Lung (tissue), 12 donors: ENCODE results near the gene FGD1. TPM values are rescaled to one million over a fixed set of nuclear protein-coding genes. Genes with fewer than 3 reads are reported as not detected.

Experiments
- ATAC-seq: fragments of 200-7000 bp; cut with Tn5 transposase; one replicate; pipeline ENCODE4 v1.9.1; 2020; ENCODE audit warnings: moderate number of reproducible peaks; ENCODE audit not compliant: insufficient read depth, low FRiP score
- DNase-seq, 3 donors: peaks; one replicate each; pipeline ENCODE4 v3.0.0-alpha.2; 2013 to 2017
- H3K27ac ChIP-seq, 2 donors: one replicate each; pipeline ENCODE4 v1.5.1; 2013; ENCODE audit warnings: mild to moderate bottlenecking in 2 of 2, moderate library complexity in 2 of 2, control low read depth in 1 of 2, inconsistent platforms in 1 of 2, low read depth in 1 of 2, low read length in 1 of 2
- H3K27me3 ChIP-seq, 3 donors: one replicate each; pipeline ENCODE4 v1.5.1; 2013; ENCODE audit warnings: low read length in 2 of 3; ENCODE audit not compliant: control insufficient read depth in 3 of 3, insufficient read depth in 3 of 3
- H3K36me3 ChIP-seq, 4 donors: one replicate each; pipeline ENCODE4 v1.5.1; 2013; ENCODE audit warnings: low read length in 4 of 4, mild to moderate bottlenecking in 1 of 4, moderate library complexity in 1 of 4; ENCODE audit not compliant: control insufficient read depth in 4 of 4, insufficient read depth in 4 of 4
- H3K4me1 ChIP-seq, 5 donors: one replicate each; pipeline ENCODE4 v1.5.1; 2013; ENCODE audit warnings: low read length in 5 of 5, mild to moderate bottlenecking in 2 of 5, moderate library complexity in 1 of 5; ENCODE audit not compliant: control insufficient read depth in 5 of 5, insufficient read depth in 5 of 5
- H3K4me3 ChIP-seq: one replicate; pipeline ENCODE4 v1.5.1; 2013; ENCODE audit warnings: mild to moderate bottlenecking, control low read depth, moderate library complexity
- H3K9ac ChIP-seq, 2 donors: one replicate each; pipeline ENCODE4 v1.5.1; 2013; ENCODE audit warnings: low read length in 2 of 2, control low read depth in 1 of 2; ENCODE audit not compliant: insufficient read depth in 1 of 2
- H3K9me3 ChIP-seq, 4 donors: one replicate each; pipeline ENCODE4 v1.5.1; 2013; ENCODE audit warnings: low read length in 3 of 4, mild to moderate bottlenecking in 1 of 4, moderate library complexity in 1 of 4; ENCODE audit not compliant: control insufficient read depth in 4 of 4, insufficient read depth in 3 of 4
- WGBS, 2 donors: extraction: QIAGEN DNeasy Blood & Tissue Kit; methylation state at CpG; one replicate each; pipeline ENCODE4 v1.1.7; 2013; 5-methylcytosine and 5-hydroxymethylcytosine counted together
- polyA plus RNA-seq, 2 donors: library from polyadenylated mRNA; stranded (reverse); fragments of 200-250 nt; gene quantifications; one replicate each; pipeline ENCODE4 v1.2.1, GENCODE V29; 2013
- total RNA-seq, 2 donors: library from RNA; depleted of rRNA in 1 of 2; stranded (reverse); fragments of >200 nt in 1 of 2; gene quantifications; one replicate each; pipeline ENCODE4 v1.2.1, GENCODE V29; 2014 to 2021
- TF ChIP-seq, protein P1 (sequence below): IDR thresholded peaks from 2 replicates; pipeline ENCODE4 v1.5.1; 2012; ENCODE audit warnings: mild to moderate bottlenecking; ENCODE audit errors: control extremely low read depth, extremely low read depth
- donor health status: control.
- donor health status: control.
- donor health status: Bipolar disorder and iron deficiency.
- donor health status: healthy.
- donor health status: DM: yes; HTN: yes; CAD: no.

The FGD1 gene
- total and polyA plus RNA-seq, 4 donors: 1.3 to 6.4 (median 2.5) TPM

DNA sequence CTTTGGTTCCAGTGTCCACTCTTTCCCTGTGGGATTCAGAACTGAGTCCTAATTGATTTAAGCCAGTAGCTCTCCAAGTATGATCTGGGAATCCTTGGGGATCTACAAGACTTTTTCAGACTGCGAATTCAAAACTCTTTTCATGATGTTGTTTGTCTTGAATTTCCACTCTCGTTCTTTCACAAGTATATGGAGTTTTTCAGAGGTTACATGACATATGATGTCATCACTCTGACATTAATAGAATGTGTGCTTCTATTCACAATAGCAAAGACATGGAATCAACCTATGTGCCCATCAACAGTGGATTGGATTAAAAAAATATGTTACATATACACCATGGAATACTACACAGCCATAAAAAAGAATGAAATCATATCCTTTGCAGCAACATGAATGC, 79.1 kb downstream of the FGD1 start:
- Histone ChIP-seq H3K4me1 (no peaks in the 10 kb centered on the region), H3K27me3 (no peaks in the 10 kb centered on the region), H3K9me3 (no peaks in the 10 kb centered on the region), H3K4me3 (no peak overlapping the region), H3K27ac (no peak overlapping the region), H3K9ac (no peak overlapping the region), H3K36me3 (no peaks in the 10 kb centered on the region)
- TF ChIP-seq, protein P1, sequence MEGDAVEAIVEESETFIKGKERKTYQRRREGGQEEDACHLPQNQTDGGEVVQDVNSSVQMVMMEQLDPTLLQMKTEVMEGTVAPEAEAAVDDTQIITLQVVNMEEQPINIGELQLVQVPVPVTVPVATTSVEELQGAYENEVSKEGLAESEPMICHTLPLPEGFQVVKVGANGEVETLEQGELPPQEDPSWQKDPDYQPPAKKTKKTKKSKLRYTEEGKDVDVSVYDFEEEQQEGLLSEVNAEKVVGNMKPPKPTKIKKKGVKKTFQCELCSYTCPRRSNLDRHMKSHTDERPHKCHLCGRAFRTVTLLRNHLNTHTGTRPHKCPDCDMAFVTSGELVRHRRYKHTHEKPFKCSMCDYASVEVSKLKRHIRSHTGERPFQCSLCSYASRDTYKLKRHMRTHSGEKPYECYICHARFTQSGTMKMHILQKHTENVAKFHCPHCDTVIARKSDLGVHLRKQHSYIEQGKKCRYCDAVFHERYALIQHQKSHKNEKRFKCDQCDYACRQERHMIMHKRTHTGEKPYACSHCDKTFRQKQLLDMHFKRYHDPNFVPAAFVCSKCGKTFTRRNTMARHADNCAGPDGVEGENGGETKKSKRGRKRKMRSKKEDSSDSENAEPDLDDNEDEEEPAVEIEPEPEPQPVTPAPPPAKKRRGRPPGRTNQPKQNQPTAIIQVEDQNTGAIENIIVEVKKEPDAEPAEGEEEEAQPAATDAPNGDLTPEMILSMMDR: no peak
- no peak for ATAC-seq
- WGBS, 2 donors: 68 to 91% methylated on average over 2 of the region's 2 CpGs
- no peak for DNase-seq

DNA sequence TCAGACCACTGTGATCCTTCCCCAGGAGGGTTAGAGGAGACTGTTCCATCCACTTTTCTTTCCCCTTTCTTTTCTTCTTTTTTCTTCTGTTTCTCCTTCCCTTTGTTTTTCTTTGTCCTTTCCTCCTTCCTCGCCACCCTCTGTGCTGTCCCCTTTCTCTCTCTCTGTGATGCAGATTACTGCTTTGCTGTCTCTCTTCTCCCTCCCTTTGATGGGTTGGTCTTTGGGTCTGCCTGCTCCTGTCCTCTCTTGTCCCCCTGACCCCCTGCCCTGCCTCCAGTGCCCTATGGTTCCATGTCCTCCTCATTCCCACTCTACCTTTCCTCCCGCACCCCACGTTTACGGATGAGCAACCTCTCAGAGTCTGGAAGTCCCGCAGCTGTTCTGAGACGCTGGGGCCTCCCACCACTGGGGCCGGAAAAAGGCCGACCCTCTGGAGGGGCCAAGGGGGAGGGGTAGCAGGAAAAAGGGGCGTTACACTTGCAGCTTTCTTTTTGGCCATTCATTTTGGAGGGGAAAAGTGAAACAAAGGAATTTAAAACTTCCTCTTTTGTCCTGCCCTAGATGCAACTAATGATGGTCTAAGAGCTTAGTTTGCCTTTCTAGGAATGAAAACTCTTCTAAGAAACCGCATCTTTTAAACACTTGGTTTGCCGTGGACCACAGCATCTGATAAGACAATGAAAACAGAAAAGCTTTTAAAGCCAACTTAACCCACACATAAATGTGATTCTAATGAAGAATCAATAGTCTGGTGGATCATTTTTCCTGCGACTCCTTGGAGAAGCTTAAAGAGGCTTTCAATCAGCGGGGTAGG, 80.3 kb downstream of the FGD1 start:
- H3K4me1 ChIP-seq: no peaks in the 10 kb centered on the region
- ATAC-seq (no peak), DNase-seq (peak; percentile 53 to 55 (median 54))
- no peaks in the 10 kb centered on the region for H3K36me3 ChIP-seq
- no peaks in the 10 kb centered on the region for H3K27me3 ChIP-seq
- H3K27ac ChIP-seq: no peak overlapping the region
- WGBS, 2 donors: 20 to 42% methylated on average over 10 to 13 of the region's 13 CpGs
- H3K9ac ChIP-seq: no peak overlapping the region
- no peak overlapping the region for H3K4me3 ChIP-seq
- H3K9me3 ChIP-seq: no peaks in the 10 kb centered on the region
- TF ChIP-seq, protein P1: no peak

DNA sequence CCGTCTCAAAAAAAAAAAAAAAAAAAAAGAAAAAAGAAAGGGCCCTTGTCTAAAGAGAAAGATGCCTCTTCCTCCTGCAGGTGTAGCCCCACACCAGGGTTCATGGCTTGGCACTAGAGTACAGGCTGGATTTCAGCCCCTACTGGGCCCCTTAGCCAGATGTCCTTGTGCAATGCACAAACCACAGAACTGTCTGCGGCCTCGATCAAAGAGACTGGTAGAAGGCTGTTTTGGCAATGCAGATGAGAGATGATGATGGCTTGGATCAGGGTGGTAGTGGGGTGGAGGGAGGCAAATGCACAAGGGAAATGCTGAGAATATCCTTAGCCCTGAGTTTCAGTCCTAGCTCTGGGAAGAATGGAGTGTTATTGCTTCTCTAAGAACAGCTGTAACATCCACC, 82.3 kb downstream of the FGD1 start:
- TF ChIP-seq, protein P1: no peak
- H3K9me3 ChIP-seq: no peaks in the 10 kb centered on the region
- DNase-seq (peak; percentile 7 to 17 (median 16)), ATAC-seq (no peak)
- 14 to 63% methylated on average over 2 to 3 of the region's 3 CpGs for WGBS, 2 donors
- H3K9ac ChIP-seq: no peak overlapping the region
- H3K4me1 ChIP-seq: no peaks in the 10 kb centered on the region
- H3K27me3 ChIP-seq: no peaks in the 10 kb centered on the region
- no peak overlapping the region for H3K27ac ChIP-seq
- H3K4me3 ChIP-seq: no peak overlapping the region
- H3K36me3 ChIP-seq: no peaks in the 10 kb centered on the region
